ENCODE measurements around the gene LDHD.

LDHD gene

DNA sequence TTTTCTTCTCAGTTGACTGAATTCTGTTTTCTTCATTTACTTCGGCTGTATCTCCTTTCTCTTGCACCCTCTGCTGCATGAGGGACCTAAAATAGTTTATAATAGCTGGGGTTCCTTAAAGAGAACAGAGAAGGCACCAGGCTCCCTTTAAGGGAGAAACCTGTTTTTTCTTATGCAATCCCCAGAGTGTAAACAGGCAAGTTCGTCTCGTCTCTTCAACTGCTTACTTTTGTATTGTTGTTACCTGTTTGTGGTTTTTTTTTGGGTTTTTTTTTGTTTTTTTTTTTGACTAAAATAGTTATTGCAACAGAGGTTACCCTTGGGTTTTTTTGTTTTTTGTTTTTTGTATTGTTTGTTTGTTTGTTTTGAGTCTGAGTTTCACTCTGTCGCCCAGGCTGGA, 3.7 kb upstream of the LDHD start:
- no peaks in the 10 kb centered on the region for H3K79me2 ChIP-seq (ENCODE audit: insufficient read depth, low read length)
- H3F3A ChIP-seq (ENCODE audit: low read depth), result no peaks in the 10 kb centered on the region
- no peaks in the 10 kb centered on the region for H3K36me3 ChIP-seq (ENCODE audit: insufficient read depth, low read length)
- H4K20me1 ChIP-seq (ENCODE audit: insufficient read depth, low read length, poor library complexity, severe bottlenecking), result no peaks in the 10 kb centered on the region
- no peaks in the 10 kb centered on the region for H3K27me3 ChIP-seq (ENCODE audit: insufficient read depth, low read length, poor library complexity, severe bottlenecking)
- H3K4me1 ChIP-seq (ENCODE audit: insufficient read depth, low read length, poor library complexity, severe bottlenecking), result no peaks in the 10 kb centered on the region
- H3K9me3 ChIP-seq (ENCODE audit: insufficient read depth, low read depth, low read length), result peaks cover 9% of the 10 kb centered on the region; the same call in 1 of the 2 replicates
- no peak overlapping the region for H3K4me2 ChIP-seq (ENCODE audit: low read depth, low read length, poor library complexity, severe bottlenecking)
- no peak overlapping the region for H3K9ac ChIP-seq (ENCODE audit: low read depth, low read length, poor library complexity, severe bottlenecking)
- H3K9me2 ChIP-seq (replicated peaks; ENCODE audit: low read depth, low read length), result no peaks in the 10 kb centered on the region
- no peak overlapping the region for H3K4me3 ChIP-seq (ENCODE audit: low read length, poor library complexity, severe bottlenecking)
- no peak for TF ChIP-seq EZH2phosphoT487 (IDR thresholded peaks at IDR 0.05; ENCODE audit: borderline replicate concordance)
- TF ChIP-seq, protein P1, sequence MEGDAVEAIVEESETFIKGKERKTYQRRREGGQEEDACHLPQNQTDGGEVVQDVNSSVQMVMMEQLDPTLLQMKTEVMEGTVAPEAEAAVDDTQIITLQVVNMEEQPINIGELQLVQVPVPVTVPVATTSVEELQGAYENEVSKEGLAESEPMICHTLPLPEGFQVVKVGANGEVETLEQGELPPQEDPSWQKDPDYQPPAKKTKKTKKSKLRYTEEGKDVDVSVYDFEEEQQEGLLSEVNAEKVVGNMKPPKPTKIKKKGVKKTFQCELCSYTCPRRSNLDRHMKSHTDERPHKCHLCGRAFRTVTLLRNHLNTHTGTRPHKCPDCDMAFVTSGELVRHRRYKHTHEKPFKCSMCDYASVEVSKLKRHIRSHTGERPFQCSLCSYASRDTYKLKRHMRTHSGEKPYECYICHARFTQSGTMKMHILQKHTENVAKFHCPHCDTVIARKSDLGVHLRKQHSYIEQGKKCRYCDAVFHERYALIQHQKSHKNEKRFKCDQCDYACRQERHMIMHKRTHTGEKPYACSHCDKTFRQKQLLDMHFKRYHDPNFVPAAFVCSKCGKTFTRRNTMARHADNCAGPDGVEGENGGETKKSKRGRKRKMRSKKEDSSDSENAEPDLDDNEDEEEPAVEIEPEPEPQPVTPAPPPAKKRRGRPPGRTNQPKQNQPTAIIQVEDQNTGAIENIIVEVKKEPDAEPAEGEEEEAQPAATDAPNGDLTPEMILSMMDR (conservative IDR thresholded peaks at IDR 0.05; ENCODE audit: low read length), result no peak
- H2AFZ ChIP-seq (ENCODE audit: low read length), result no peak overlapping the region

DNA sequence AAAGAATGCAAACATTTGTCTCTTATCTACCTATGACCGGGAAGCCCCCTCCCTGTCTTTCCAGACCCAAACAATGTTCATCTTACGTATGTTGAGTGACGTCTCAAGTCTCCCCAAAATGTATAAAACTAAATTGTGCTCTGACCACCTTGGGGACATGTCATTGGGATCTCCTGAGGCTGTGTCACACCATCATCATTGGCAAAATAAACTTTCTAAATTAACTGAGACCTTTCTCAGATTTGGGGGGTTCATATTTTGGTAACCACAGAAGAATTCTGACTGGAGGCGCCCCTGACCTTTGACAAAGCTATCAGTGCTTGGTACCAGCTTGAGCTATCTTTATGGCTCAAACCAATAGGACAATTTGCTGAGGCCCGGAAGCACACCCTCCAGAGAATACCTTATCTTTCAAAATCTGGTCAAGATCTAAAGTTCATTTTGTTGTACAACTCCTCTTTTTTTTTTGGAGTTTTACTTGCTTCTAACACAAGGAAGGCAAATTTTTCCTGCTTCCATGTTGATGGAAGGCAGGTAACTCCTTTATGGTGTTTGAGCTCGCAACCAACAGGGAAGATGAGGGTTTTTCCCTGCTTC, 2.5 kb upstream of the LDHD start:
- H3K4me1 ChIP-seq (ENCODE audit: insufficient read depth, low read length, poor library complexity, severe bottlenecking), result no peaks in the 10 kb centered on the region
- H3K79me2 ChIP-seq (ENCODE audit: insufficient read depth, low read length), result no peaks in the 10 kb centered on the region
- H3K4me2 ChIP-seq (ENCODE audit: low read depth, low read length, poor library complexity, severe bottlenecking), result no peak overlapping the region
- no peaks in the 10 kb centered on the region for H3K9me2 ChIP-seq (replicated peaks; ENCODE audit: low read depth, low read length)
- H3K9ac ChIP-seq (ENCODE audit: low read depth, low read length, poor library complexity, severe bottlenecking), result no peak overlapping the region
- H3K4me3 ChIP-seq (ENCODE audit: low read length, poor library complexity, severe bottlenecking), result no peak overlapping the region
- no peak overlapping the region for H2AFZ ChIP-seq (ENCODE audit: low read length)
- H4K20me1 ChIP-seq (ENCODE audit: insufficient read depth, low read length, poor library complexity, severe bottlenecking), result no peaks in the 10 kb centered on the region
- H3F3A ChIP-seq (ENCODE audit: low read depth), result no peaks in the 10 kb centered on the region
- H3K36me3 ChIP-seq (ENCODE audit: insufficient read depth, low read length), result no peaks in the 10 kb centered on the region
- no peaks in the 10 kb centered on the region for H3K27me3 ChIP-seq (ENCODE audit: insufficient read depth, low read length, poor library complexity, severe bottlenecking)
- peaks cover 9% of the 10 kb centered on the region; the same call in 1 of the 2 replicates for H3K9me3 ChIP-seq (ENCODE audit: insufficient read depth, low read depth, low read length)
- no peak for TF ChIP-seq EZH2phosphoT487 (IDR thresholded peaks at IDR 0.05; ENCODE audit: borderline replicate concordance)
- TF ChIP-seq, protein P1 (conservative IDR thresholded peaks at IDR 0.05; ENCODE audit: low read length), result no peak

DNA sequence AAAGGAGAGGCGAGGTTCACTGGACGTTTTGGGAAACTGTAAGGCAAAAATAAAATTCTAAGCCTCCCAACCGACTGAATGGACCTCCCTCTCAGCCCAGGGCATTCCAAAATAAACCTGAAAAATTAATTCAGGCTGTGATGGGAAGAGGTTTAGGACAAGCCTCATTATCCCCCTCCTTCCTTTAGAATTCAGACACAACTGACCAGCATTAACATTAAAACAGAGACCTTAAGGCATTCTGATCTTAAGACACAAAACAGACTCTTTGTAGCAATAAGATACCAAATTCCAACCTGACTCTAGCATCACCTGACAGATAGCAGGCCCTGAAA, 298 bp upstream of the LDHD start:
- H3K9me2 ChIP-seq (replicated peaks; ENCODE audit: low read depth, low read length), result no peaks in the 10 kb centered on the region
- no peaks in the 10 kb centered on the region for H3K36me3 ChIP-seq (ENCODE audit: insufficient read depth, low read length)
- no peak overlapping the region for H2AFZ ChIP-seq (ENCODE audit: low read length)
- no peaks in the 10 kb centered on the region for H3K27me3 ChIP-seq (ENCODE audit: insufficient read depth, low read length, poor library complexity, severe bottlenecking)
- H3K4me1 ChIP-seq (ENCODE audit: insufficient read depth, low read length, poor library complexity, severe bottlenecking), result peaks cover 1% of the 10 kb centered on the region
- peaks cover 5% of the 10 kb centered on the region; the same call in 1 of the 2 replicates for H3K9me3 ChIP-seq (ENCODE audit: insufficient read depth, low read depth, low read length)
- no peak overlapping the region for H3K4me2 ChIP-seq (ENCODE audit: low read depth, low read length, poor library complexity, severe bottlenecking)
- peaks cover 10% of the 10 kb centered on the region; the same call in 1 of the 2 replicates for H3K79me2 ChIP-seq (ENCODE audit: insufficient read depth, low read length)
- no peaks in the 10 kb centered on the region for H3F3A ChIP-seq (ENCODE audit: low read depth)
- H3K9ac ChIP-seq (ENCODE audit: low read depth, low read length, poor library complexity, severe bottlenecking), result no peak overlapping the region
- TF ChIP-seq EZH2phosphoT487 (IDR thresholded peaks at IDR 0.05; ENCODE audit: borderline replicate concordance), result no peak
- TF ChIP-seq, protein P1 (conservative IDR thresholded peaks at IDR 0.05; ENCODE audit: low read length), result no peak
- H3K4me3 ChIP-seq (ENCODE audit: low read length, poor library complexity, severe bottlenecking), result no peak overlapping the region
- H4K20me1 ChIP-seq (ENCODE audit: insufficient read depth, low read length, poor library complexity, severe bottlenecking), result peaks cover 1% of the 10 kb centered on the region

All from Loucy (cell line).